Globus pallidus (tissue), 1 donor: Measurements from ENCODE around the gene ADISSP.
A peak's percentile ranks its signal among the peaks of the same experiment; 100 is the strongest.

Source experiments
- DNase-seq: peaks from one replicate; pipeline ENCODE4 v3.0.0-alpha.2; 2015; ENCODE audit warnings: low spot score

ADISSP gene

GRCh38 chr20:3781153-3781910 is 13.8 kb upstream of the ADISSP start, which contains the start of gene SPEF1:
SPEF1 (minus strand) TSS chr20:3781448; CDS start chr20:3781287, 161 bp downstream.
- DNase-seq = peak; percentile 93

- DNase-seq = no peak
Measured at GRCh38 chr20:3778976-3779375, 11.4 kb upstream of the ADISSP start.

DNA sequence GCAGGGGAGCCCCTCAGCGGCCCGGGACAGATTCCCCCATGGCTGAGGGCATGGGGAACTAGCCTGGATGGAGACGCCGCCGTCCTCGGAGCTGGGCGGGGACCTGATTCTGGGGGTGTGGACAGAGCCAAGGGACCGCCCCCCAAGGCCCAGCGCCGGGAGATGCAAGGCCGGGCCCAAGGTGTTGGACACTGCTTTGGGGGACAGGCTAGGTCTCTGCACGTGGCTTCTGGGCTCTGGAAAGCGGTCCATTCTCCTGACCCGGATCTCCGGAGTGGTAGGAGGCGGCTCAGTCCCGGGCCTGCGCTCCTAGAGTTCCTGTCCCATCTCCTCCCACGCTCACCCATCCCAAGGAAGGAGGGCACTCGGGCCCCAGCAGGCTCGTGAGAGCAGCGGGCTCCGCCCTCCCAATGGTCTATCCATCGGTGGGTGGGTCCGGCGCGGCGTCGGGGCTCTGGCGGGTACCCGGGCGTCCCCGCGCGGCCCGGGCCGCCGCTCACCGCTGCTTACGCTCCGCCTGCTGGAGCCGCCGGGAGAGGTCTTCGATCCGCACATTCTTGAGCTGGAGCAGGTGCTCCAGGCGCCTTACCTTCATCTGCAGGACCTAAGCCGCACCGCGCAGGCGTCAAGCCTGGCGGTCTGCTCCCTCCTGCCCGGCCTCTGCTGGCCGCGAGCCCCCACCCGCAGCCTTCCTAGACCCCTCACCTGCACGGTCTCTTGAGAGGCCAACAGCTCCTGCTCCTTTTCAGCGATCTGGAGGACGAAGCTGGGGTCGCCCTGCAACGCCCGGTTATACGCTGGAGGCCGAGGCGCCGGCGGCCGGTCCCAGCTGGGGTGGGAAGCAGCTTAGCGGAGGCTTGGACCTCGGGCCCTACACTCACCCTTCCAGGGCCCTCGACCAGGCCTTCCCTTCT is 10.4 kb upstream of the ADISSP start:
- DNase-seq = no peak

- DNase-seq = no peak
Measured at GRCh38 chr20:3777381-3777715, 9.8 kb upstream of the ADISSP start.

GRCh38 chr20:3775457-3776108 is 8.0 kb upstream of the ADISSP start:
- no peak for DNase-seq

DNA sequence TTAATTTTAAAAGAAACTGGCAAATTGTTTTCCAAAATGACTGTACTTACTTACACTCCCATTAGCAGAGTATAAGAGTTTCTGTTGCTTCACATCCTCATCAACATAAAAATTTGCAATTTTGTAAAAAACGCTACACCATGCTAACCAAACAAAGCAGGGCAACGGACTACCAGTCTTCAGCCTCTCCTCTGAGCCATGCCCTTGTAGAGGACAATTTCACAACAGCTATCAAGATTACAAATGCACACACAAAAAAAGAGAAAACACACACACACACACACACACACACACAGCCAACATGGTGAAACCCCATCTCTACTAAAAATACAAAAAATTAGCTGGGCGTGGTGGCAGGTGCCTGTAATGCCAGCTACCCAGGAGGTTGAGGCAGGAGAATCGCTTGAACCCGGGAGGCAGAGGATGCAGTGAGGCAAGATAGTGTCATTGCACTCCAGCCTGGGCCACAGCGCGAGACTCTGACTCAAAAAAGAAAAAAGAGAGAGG is 4.1 kb upstream of the ADISSP start:
- DNase-seq = no peak

GRCh38 chr20:3768342-3769130 is 983 bp upstream of the ADISSP start:
- DNase-seq = peak; percentile 66

DNA sequence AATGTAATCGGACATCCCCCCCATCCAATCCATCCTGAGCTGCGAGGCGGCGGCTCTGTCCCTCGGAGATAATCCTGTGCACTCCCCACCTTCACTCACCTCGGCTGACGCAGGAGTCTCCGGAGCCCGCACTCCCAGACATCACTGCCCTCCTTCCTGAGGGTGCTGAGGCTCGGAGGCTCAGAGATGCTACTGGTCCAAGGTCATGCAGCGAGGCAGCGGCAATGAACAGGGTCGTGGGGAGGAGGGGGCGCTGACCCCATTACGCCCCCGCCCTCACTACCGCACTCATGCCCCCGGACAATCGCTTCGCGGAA is 485 bp downstream of the ADISSP start:
- no peak for DNase-seq

- DNase-seq = no peak
Measured at GRCh38 chr20:3766422-3767109, 987 bp downstream of the ADISSP start.

- DNase-seq = no peak
Measured at GRCh38 chr20:3765171-3765882, 2.2 kb downstream of the ADISSP start.

GRCh38 chr20:3764659-3765058 is 2.9 kb downstream of the ADISSP start:
- no peak for DNase-seq

GRCh38 chr20:3763671-3764601 is 3.6 kb downstream of the ADISSP start:
- DNase-seq = no peak

GRCh38 chr20:3760655-3761348 is 6.8 kb downstream of the ADISSP start:
- DNase-seq = no peak

- no peak for DNase-seq
Measured at GRCh38 chr20:3759884-3760283, 7.7 kb downstream of the ADISSP start.

DNA sequence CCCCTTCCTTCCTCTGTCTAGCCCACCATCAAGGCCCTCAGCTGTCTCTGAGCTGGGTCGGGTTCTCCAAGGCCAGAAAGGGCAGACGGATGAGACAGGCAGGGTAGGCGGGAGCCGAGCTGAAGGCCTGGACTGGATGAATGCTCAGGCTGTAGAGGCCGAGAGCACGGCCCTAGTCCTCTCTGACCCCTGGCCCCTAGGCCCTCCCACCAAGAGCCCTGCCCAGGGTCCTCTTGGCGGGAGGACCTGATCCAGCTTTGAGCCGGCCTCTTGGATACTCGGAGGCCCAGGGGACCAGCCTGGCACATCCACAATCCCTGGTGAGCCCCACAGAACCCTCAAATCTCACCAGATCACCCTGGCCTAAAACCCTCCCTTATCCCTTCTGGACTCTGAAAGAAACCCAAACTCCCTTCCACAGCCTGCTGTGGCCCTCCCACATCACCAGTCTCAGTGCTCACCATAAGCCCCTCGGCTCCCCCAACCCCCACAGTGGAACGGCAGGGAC is 8.2 kb downstream of the ADISSP start:
- DNase-seq = no peak

GRCh38 chr20:3758566-3758965 is 9.0 kb downstream of the ADISSP start:
- no peak for DNase-seq

DNA sequence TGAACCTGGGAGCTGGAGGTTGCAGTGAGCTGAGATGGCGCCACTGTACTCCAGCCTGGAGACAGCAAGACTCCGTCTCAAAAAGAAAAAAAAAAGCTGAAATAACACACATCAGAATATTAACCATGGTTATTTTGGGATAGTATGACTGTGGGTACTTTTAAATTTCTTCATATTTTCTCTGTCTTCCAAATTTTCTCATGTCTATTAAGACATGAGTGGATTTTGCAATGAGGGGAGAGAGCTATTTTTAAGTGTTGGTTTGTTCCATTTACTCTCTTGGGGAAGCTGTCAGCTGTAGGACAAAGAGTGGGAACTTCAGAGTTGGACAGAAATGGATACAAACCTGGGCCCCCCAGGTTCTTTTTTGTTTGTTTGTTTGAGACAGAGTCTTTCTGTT is 10.3 kb downstream of the ADISSP start:
- no peak for DNase-seq

- no peak for DNase-seq
Measured at GRCh38 chr20:3755814-3756480, 11.6 kb downstream of the ADISSP start.
